Neural cell (in vitro differentiated cells): Measurements from ENCODE around the gene PACS1. TPM values are rescaled to one million over a fixed set of nuclear protein-coding genes. Genes with fewer than 3 reads are reported as not detected.

Experiments used
- H2AFZ ChIP-seq: fragments of 200-600, 300-800 bp; sonication (generic), shearing (Covaris generic); 2 replicates; pipeline ENCODE4 v1.6.0; 2014; ENCODE audit warnings: low read depth, mild to moderate bottlenecking, antibody characterized with exemption, low read length, moderate library complexity
- H3F3A ChIP-seq: fragments of 200-600 bp; shearing (Covaris generic); 2 replicates; pipeline ENCODE4 v1.6.1; 2016; ENCODE audit warnings: mild to moderate bottlenecking, moderate library complexity, mixed read lengths, antibody characterized with exemption, low read length; ENCODE audit not compliant: insufficient read depth, poor library complexity, severe bottlenecking
- H3K27ac ChIP-seq: fragments of 200-600, 300-800 bp; sonication (generic), shearing (Covaris generic); 2 replicates; pipeline ENCODE4 v1.5.1; 2014; ENCODE audit warnings: mild to moderate bottlenecking, low read length, moderate library complexity
- H3K27me3 ChIP-seq: fragments of 300-800, 200-600 bp; sonication (generic), shearing (Covaris generic); 2 replicates; pipeline ENCODE4 v1.6.0; 2014; ENCODE audit warnings: mild to moderate bottlenecking, low read depth, low read length, moderate library complexity; ENCODE audit not compliant: insufficient read depth
- H3K36me3 ChIP-seq: fragments of 300-800, 200-600 bp; sonication (generic), shearing (Covaris generic); 2 replicates; pipeline ENCODE4 v1.5.1; 2014; ENCODE audit warnings: mild to moderate bottlenecking, antibody characterized with exemption, low read length, moderate library complexity; ENCODE audit not compliant: insufficient read depth
- H3K4me2 ChIP-seq: fragments of 300-800, 200-600 bp; sonication (generic), shearing (Covaris generic); 2 replicates; pipeline ENCODE4 v1.6.0; 2014; ENCODE audit warnings: mild to moderate bottlenecking, low read length
- H3K4me3 ChIP-seq: fragments of 300-800, 200-600 bp; sonication (generic), shearing (Covaris generic); 2 replicates; pipeline ENCODE4 v1.5.1; 2014; ENCODE audit warnings: mild to moderate bottlenecking, low read length, moderate library complexity
- H3K79me2 ChIP-seq: fragments of 200-600 bp; shearing (Covaris generic); replicated peaks from 2 replicates; pipeline ENCODE4 v1.6.0; 2014; ENCODE audit warnings: mild to moderate bottlenecking, low read length, moderate library complexity; ENCODE audit not compliant: insufficient read depth
- H3K9ac ChIP-seq: fragments of 300-800, 200-600 bp; sonication (generic), shearing (Covaris generic); 2 replicates; pipeline ENCODE4 v1.6.1; 2016; ENCODE audit warnings: mild to moderate bottlenecking, low read length, mixed read lengths
- H3K9me2 ChIP-seq: fragments of 200-600 bp; shearing (Covaris generic); 2 replicates; pipeline ENCODE4 v1.6.1; 2016; ENCODE audit warnings: mild to moderate bottlenecking, low read length, mixed read lengths; ENCODE audit not compliant: insufficient read depth
- H3K9me3 ChIP-seq: fragments of 200-600, 300-800 bp; sonication (generic), shearing (Covaris generic); 2 replicates; pipeline ENCODE4 v1.6.1; 2016; ENCODE audit warnings: mild to moderate bottlenecking, mixed run types, low read length, moderate library complexity, mixed read lengths
- H4K20me1 ChIP-seq: fragments of 200-600 bp; shearing (Covaris generic); 2 replicates; pipeline ENCODE4 v1.6.1; 2016; ENCODE audit warnings: mild to moderate bottlenecking, mixed run types; ENCODE audit not compliant: insufficient read depth
- EP300 ChIP-seq: fragments of 450-650 bp; conservative IDR thresholded peaks from 2 replicates; pipeline ENCODE4 v1.6.1; 2014; ENCODE audit warnings: antibody characterized with exemption, mild to moderate bottlenecking, moderate library complexity; ENCODE audit not compliant: poor library complexity, severe bottlenecking
- EZH2 ChIP-seq: fragments of 200-600, 300-800 bp; shearing (Covaris generic), sonication (generic); IDR thresholded peaks from 2 replicates; pipeline ENCODE4 v1.6.1; 2014; ENCODE audit warnings: antibody characterized with exemption, low read length, borderline replicate concordance, mild to moderate bottlenecking; ENCODE audit not compliant: insufficient read depth, poor library complexity, severe bottlenecking
- MXI1 ChIP-seq: fragments of 450-650 bp; conservative IDR thresholded peaks from 2 replicates; pipeline ENCODE4 v1.6.1; 2014; ENCODE audit warnings: antibody characterized with exemption, mild to moderate bottlenecking; ENCODE audit not compliant: poor library complexity, severe bottlenecking
- POLR2AphosphoS5 ChIP-seq: IDR thresholded peaks from 2 replicates; pipeline ENCODE4 v1.6.1; 2012
- RAD21 ChIP-seq: fragments of 450-650 bp; conservative IDR thresholded peaks from 2 replicates; pipeline ENCODE4 v1.6.1; 2014; ENCODE audit warnings: antibody characterized with exemption, mild to moderate bottlenecking, moderate library complexity
- SMC3 ChIP-seq: fragments of 450-650 bp; conservative IDR thresholded peaks from 2 replicates; pipeline ENCODE4 v1.6.1; 2014; ENCODE audit warnings: antibody characterized with exemption, mild to moderate bottlenecking, moderate library complexity; ENCODE audit not compliant: poor library complexity
- TAF1 ChIP-seq: IDR thresholded peaks from 2 replicates; pipeline ENCODE4 v1.6.1; 2012; ENCODE audit warnings: low read depth
- polyA plus RNA-seq: library from polyadenylated mRNA; depleted of rRNA; stranded (reverse); fragments of >200 nt; gene quantifications from 2 replicates; pipeline ENCODE4 v1.2.3, GENCODE V29; 2014
- TF ChIP-seq, protein P1 (sequence below): fragments of 450-650 bp; IDR thresholded peaks from 2 replicates; pipeline ENCODE4 v1.5.1; 2014; ENCODE audit warnings: antibody characterized with exemption, mild to moderate bottlenecking, moderate library complexity; ENCODE audit not compliant: poor library complexity, severe bottlenecking
- TF ChIP-seq, protein P2 (sequence below): IDR thresholded peaks from 2 replicates; pipeline ENCODE4 v1.6.1; 2012; ENCODE audit warnings: borderline replicate concordance

Gene PACS1
- polyA plus RNA-seq, 1 donor from 2014 or later = 14.4 TPM

- peak overlapping the region; percentile 75 for H3K9ac ChIP-seq
- H4K20me1 ChIP-seq = no peaks in the 10 kb centered on the region
- no peak overlapping the region for H2AFZ ChIP-seq
- peaks cover 11% of the 10 kb centered on the region for H3K36me3 ChIP-seq
- TF ChIP-seq, protein P1, sequence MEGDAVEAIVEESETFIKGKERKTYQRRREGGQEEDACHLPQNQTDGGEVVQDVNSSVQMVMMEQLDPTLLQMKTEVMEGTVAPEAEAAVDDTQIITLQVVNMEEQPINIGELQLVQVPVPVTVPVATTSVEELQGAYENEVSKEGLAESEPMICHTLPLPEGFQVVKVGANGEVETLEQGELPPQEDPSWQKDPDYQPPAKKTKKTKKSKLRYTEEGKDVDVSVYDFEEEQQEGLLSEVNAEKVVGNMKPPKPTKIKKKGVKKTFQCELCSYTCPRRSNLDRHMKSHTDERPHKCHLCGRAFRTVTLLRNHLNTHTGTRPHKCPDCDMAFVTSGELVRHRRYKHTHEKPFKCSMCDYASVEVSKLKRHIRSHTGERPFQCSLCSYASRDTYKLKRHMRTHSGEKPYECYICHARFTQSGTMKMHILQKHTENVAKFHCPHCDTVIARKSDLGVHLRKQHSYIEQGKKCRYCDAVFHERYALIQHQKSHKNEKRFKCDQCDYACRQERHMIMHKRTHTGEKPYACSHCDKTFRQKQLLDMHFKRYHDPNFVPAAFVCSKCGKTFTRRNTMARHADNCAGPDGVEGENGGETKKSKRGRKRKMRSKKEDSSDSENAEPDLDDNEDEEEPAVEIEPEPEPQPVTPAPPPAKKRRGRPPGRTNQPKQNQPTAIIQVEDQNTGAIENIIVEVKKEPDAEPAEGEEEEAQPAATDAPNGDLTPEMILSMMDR = no peak
- TF ChIP-seq MXI1 (no peak), RAD21 (no peak), EZH2 (no peak), TAF1 (no peak)
- TF ChIP-seq, protein P2, sequence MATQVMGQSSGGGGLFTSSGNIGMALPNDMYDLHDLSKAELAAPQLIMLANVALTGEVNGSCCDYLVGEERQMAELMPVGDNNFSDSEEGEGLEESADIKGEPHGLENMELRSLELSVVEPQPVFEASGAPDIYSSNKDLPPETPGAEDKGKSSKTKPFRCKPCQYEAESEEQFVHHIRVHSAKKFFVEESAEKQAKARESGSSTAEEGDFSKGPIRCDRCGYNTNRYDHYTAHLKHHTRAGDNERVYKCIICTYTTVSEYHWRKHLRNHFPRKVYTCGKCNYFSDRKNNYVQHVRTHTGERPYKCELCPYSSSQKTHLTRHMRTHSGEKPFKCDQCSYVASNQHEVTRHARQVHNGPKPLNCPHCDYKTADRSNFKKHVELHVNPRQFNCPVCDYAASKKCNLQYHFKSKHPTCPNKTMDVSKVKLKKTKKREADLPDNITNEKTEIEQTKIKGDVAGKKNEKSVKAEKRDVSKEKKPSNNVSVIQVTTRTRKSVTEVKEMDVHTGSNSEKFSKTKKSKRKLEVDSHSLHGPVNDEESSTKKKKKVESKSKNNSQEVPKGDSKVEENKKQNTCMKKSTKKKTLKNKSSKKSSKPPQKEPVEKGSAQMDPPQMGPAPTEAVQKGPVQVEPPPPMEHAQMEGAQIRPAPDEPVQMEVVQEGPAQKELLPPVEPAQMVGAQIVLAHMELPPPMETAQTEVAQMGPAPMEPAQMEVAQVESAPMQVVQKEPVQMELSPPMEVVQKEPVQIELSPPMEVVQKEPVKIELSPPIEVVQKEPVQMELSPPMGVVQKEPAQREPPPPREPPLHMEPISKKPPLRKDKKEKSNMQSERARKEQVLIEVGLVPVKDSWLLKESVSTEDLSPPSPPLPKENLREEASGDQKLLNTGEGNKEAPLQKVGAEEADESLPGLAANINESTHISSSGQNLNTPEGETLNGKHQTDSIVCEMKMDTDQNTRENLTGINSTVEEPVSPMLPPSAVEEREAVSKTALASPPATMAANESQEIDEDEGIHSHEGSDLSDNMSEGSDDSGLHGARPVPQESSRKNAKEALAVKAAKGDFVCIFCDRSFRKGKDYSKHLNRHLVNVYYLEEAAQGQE = no peak
- H3K9me3 ChIP-seq = no peaks in the 10 kb centered on the region
- peak overlapping the region; percentile 87 for H3K4me3 ChIP-seq
- H3K4me2 ChIP-seq = peak overlapping the region; percentile 100
- H3F3A ChIP-seq = peaks cover 4% of the 10 kb centered on the region
- peaks cover 24% of the 10 kb centered on the region for H3K79me2 ChIP-seq
- no peaks in the 10 kb centered on the region for H3K27me3 ChIP-seq
- H3K27ac ChIP-seq = no peak overlapping the region
- no peaks in the 10 kb centered on the region for H3K9me2 ChIP-seq
Observed at GRCh38 chr11:66071381-66071801, 1.3 kb downstream of the PACS1 start.

DNA sequence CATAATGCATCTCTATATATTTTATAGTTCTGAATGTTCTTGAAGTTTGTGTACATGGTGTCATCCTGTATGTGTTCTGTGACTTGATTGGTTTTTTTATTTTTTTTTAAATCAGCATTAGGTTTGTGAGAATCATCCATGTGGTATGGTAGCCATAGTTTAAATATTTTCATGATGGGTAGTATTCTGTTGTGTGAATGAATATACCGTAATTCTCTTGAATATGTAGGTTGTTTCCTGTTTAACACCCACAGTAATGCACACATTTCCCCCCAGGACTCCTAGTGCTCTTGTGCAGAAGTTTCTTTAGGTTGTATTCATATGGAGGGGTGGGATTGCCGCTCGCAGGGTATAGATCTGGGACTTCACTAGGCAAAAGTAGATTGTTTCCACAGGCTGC, 2.0 kb downstream of the PACS1 start:
- H3K36me3 ChIP-seq = peaks cover 11% of the 10 kb centered on the region
- no peaks in the 10 kb centered on the region for H3K9me2 ChIP-seq
- no peak overlapping the region for H3K27ac ChIP-seq
- H3K4me3 ChIP-seq = peak overlapping the region; percentile 87
- peaks cover 24% of the 10 kb centered on the region for H3K79me2 ChIP-seq
- TF ChIP-seq EP300 = no peak
- no peak for TF ChIP-seq EZH2
- no peak for TF ChIP-seq POLR2AphosphoS5
- no peak for TF ChIP-seq SMC3
- TF ChIP-seq, protein P1 = no peak
- TF ChIP-seq MXI1 = no peak
- TF ChIP-seq TAF1 = no peak
- TF ChIP-seq, protein P2 = no peak
- TF ChIP-seq RAD21 = no peak
- H3F3A ChIP-seq = peaks cover 4% of the 10 kb centered on the region
- H4K20me1 ChIP-seq = no peaks in the 10 kb centered on the region
- no peaks in the 10 kb centered on the region for H3K9me3 ChIP-seq
- peak overlapping the region; percentile 100 for H3K4me2 ChIP-seq
- no peaks in the 10 kb centered on the region for H3K27me3 ChIP-seq
- H3K9ac ChIP-seq = peak overlapping the region; percentile 75
- no peak overlapping the region for H2AFZ ChIP-seq
